Lower leg skin (tissue), 3 donors: Measurements from ENCODE around the gene SF3A1.

Experiments
- CTCF ChIP-seq, 3 donors: fragments of 450-650 bp; IDR thresholded peaks; one replicate each; pipeline ENCODE4 v1.5.1; 2016; ENCODE audit warnings: antibody characterized with exemption in 3 of 3, mild to moderate bottlenecking in 3 of 3, moderate library complexity in 2 of 3
- POLR2A ChIP-seq, 2 donors: fragments of 450-650 bp; IDR thresholded peaks; one replicate each; pipeline ENCODE4 v1.6.1; 2016 to 2017; ENCODE audit warnings: antibody characterized with exemption in 2 of 2, mild to moderate bottlenecking in 1 of 2, moderate library complexity in 1 of 2

- no peak for TF ChIP-seq CTCF (IDR thresholded peaks at IDR 0.05)
- no peak for TF ChIP-seq POLR2A (IDR thresholded peaks at IDR 0.05)
These were observed 33.4 kb downstream of the SF3A1 start for GRCh38 chr22:30323246-30323645.
